GM12878 (cell line): ENCODE measurements around the gene CLMP. TPM values are rescaled to one million over a fixed set of nuclear protein-coding genes. Genes with fewer than 3 reads are reported as not detected.

Experiments
- ATAC-seq: fragments of 200-7000 bp; cut with Tn5 transposase; 3 replicates; pipeline ENCODE4 v1.9.1; 2020; ENCODE audit warnings: mild to moderate bottlenecking, moderate library complexity
- BruUV-seq: library from RNA; stranded (reverse); fragments of 400-500 nt; replicated peaks from 2 replicates; lab custom pipeline; 2021; lab: Mats Ljungman, UMichigan
- CTCF ChIA-PET: fragments of 300-600 bp; sonication (Branson Sonifier 250); formaldehyde crosslinking; extraction: SDS; loops from one replicate; lab custom pipeline; 2021; ENCODE audit warnings: inconsistent platforms; lab: Yijun Ruan, JAX
- POLR2A ChIA-PET: fragments of 350-600 bp; formaldehyde crosslinking; extraction: SDS; loops from one replicate; lab custom pipeline; 2021; ENCODE audit warnings: inconsistent platforms; lab: Charles Lee
- RAD21 ChIA-PET: fragments of 300-600 bp; sonication (Branson Sonifier 250); formaldehyde crosslinking; loops from one replicate; lab custom pipeline; 2023; ENCODE audit warnings: antibody characterized with exemption; ENCODE audit not compliant: unreplicated experiment; lab: Charles Lee
- SMC1A ChIA-PET: fragments of 300-600 bp; sonication (Branson Sonifier 250); formaldehyde crosslinking; loops from one replicate; lab custom pipeline; 2023; ENCODE audit not compliant: unreplicated experiment, uncharacterized antibody; lab: Charles Lee
- DNase-seq: peaks from one replicate; pipeline ENCODE4 v3.0.0-alpha.2; 2011; ENCODE audit warnings: low read depth, low spot score
- FAIRE-seq: peaks from 3 replicates; lab custom pipeline; 2011; peaks lifted over from hg19 to GRCh38; lab: Jason Lieb, UNC
- H2AFZ ChIP-seq: 2 replicates; pipeline ENCODE4 v1.6.0; 2011; ENCODE audit warnings: low read depth, low read length, control low read depth; ENCODE audit not compliant: control insufficient read depth
- H3K27ac ChIP-seq: 2 replicates; pipeline ENCODE4 v1.5.1; 2011; ENCODE audit warnings: control low read depth; ENCODE audit not compliant: control insufficient read depth, insufficient read depth
- H3K27me3 ChIP-seq, 2 experiments: replicated peaks in 1 of 2; 2 replicates each; pipeline versions ENCODE4 v1.6.0 to v1.6.1; 2011; ENCODE audit warnings: low read length in 1 of 2; ENCODE audit not compliant: control insufficient read depth in 2 of 2, insufficient read depth in 2 of 2
- H3K36me3 ChIP-seq, 2 experiments: 2 replicates each; pipeline ENCODE4 v1.5.1; 2011; ENCODE audit warnings: low read length in 1 of 2; ENCODE audit not compliant: control insufficient read depth in 2 of 2, insufficient read depth in 2 of 2
- H3K4me1 ChIP-seq: 2 replicates; pipeline ENCODE4 v1.6.1; 2011; ENCODE audit warnings: mild to moderate bottlenecking, low read length, moderate library complexity, mixed read lengths; ENCODE audit not compliant: control insufficient read depth, insufficient read depth
- H3K4me2 ChIP-seq: 2 replicates; pipeline ENCODE4 v1.6.0; 2011; ENCODE audit warnings: control low read depth; ENCODE audit not compliant: control insufficient read depth, insufficient read depth
- H3K4me3 ChIP-seq: fragments of 200-600 bp; sonication (generic); 2 replicates; pipeline ENCODE4 v1.5.1; 2016
- H3K79me2 ChIP-seq: 2 replicates; pipeline ENCODE4 v1.6.0; 2011; ENCODE audit warnings: low read length; ENCODE audit not compliant: control insufficient read depth, insufficient read depth
- H3K9ac ChIP-seq: 2 replicates; pipeline ENCODE4 v1.8.0; 2011; ENCODE audit warnings: low read length, control low read depth, mixed read lengths; ENCODE audit not compliant: control insufficient read depth, insufficient read depth
- H3K9me3 ChIP-seq: replicated peaks from 3 replicates; pipeline ENCODE4 v1.5.1; 2011; ENCODE audit warnings: mild to moderate bottlenecking, low read length; ENCODE audit not compliant: control insufficient read depth, insufficient read depth
- H4K20me1 ChIP-seq: 2 replicates; pipeline ENCODE4 v1.6.0; 2011; ENCODE audit not compliant: control insufficient read depth, insufficient read depth
- ASH2L ChIP-seq: fragments of 300-600, 200-600 bp; sonication (generic); IDR thresholded peaks from 2 replicates; pipeline ENCODE4 v1.6.1; 2017; ENCODE audit warnings: low read depth, mild to moderate bottlenecking, borderline replicate concordance
- E2F8 ChIP-seq: fragments of 450-650 bp; IDR thresholded peaks from 2 replicates; pipeline ENCODE4 v1.6.1; 2018; ENCODE audit warnings: mild to moderate bottlenecking, low read depth, moderate library complexity; ENCODE audit not compliant: partially characterized antibody
- ETV6 ChIP-seq, 2 experiments: fragments of 450-650 bp in 1 of 2; IDR thresholded peaks in 1 of 2; conservative IDR thresholded peaks in 1 of 2; 2 replicates each; pipeline ENCODE4 v1.6.1; 2014; ENCODE audit warnings: antibody characterized with exemption in 1 of 2, borderline replicate concordance in 1 of 2, low read depth in 1 of 2, mild to moderate bottlenecking in 1 of 2, moderate library complexity in 1 of 2
- GATAD2B ChIP-seq: fragments of 450-650 bp; conservative IDR thresholded peaks from 2 replicates; pipeline ENCODE4 v1.6.1; 2017; ENCODE audit warnings: low read depth, mild to moderate bottlenecking, moderate library complexity
- IKZF2 ChIP-seq, 2 experiments: fragments of 450-650 bp; IDR thresholded peaks; 2 replicates each; pipeline ENCODE4 v1.6.1; 2017; ENCODE audit warnings: mild to moderate bottlenecking in 2 of 2, moderate library complexity in 2 of 2
- JUNB ChIP-seq: IDR thresholded peaks from 2 replicates; pipeline ENCODE4 v1.6.1; 2016; ENCODE audit warnings: antibody characterized with exemption, mild to moderate bottlenecking
- KAT2A ChIP-seq: conservative IDR thresholded peaks from 2 replicates; pipeline ENCODE4 v1.6.1; 2011; ENCODE audit warnings: low read depth, low read length; ENCODE audit not compliant: control insufficient read depth
- MYB ChIP-seq: fragments of 150-350 bp; IDR thresholded peaks from 2 replicates; pipeline ENCODE4 v1.6.1; 2014; ENCODE audit warnings: mild to moderate bottlenecking, low read depth, low read length, borderline replicate concordance
- PKNOX1 ChIP-seq: fragments of 450-650 bp; IDR thresholded peaks from 2 replicates; pipeline ENCODE4 v1.6.1; 2016; ENCODE audit warnings: mild to moderate bottlenecking
- POU2F2 ChIP-seq: IDR thresholded peaks from 3 replicates; pipeline ENCODE4 v1.6.1; 2011; ENCODE audit warnings: low read depth, mild to moderate bottlenecking, low read length, borderline replicate concordance
- RAD21 ChIP-seq: IDR thresholded peaks from 2 replicates; pipeline ENCODE4 v1.6.1; 2011; ENCODE audit warnings: mild to moderate bottlenecking, low read depth, low read length, moderate library complexity; ENCODE audit not compliant: insufficient read depth
- SKIL ChIP-seq: fragments of 450-650 bp; IDR thresholded peaks from 2 replicates; pipeline ENCODE4 v1.6.1; 2017; ENCODE audit warnings: mild to moderate bottlenecking, low read depth, inconsistent platforms; ENCODE audit not compliant: poor library complexity, severe bottlenecking
- TCF12 ChIP-seq: IDR thresholded peaks from 2 replicates; pipeline ENCODE4 v1.6.1; 2011; ENCODE audit warnings: low read depth, mild to moderate bottlenecking, low read length
- YBX1 ChIP-seq: fragments of 450-650 bp; IDR thresholded peaks from 2 replicates; pipeline ENCODE4 v1.6.1; 2016; ENCODE audit warnings: antibody characterized with exemption
- ZNF207 ChIP-seq: fragments of 450-650 bp; IDR thresholded peaks from 2 replicates; pipeline ENCODE4 v1.6.1; 2014; ENCODE audit warnings: antibody characterized with exemption, mild to moderate bottlenecking, borderline replicate concordance
- ZNF24 ChIP-seq: fragments of 450-650 bp; IDR thresholded peaks from 2 replicates; pipeline ENCODE4 v1.6.1; 2017; ENCODE audit warnings: antibody characterized with exemption, mild to moderate bottlenecking
- WGBS: methylation state at CpG from one replicate; pipeline ENCODE4 v1.1.6; 2016; ENCODE audit warnings: low lambda C conversion rate; ENCODE audit not compliant: insufficient replicate concordance, insufficient coverage; ENCODE audit errors: missing lambda C conversion rate; 5-methylcytosine and 5-hydroxymethylcytosine counted together
- in situ Hi-C: fragments of 300-500 bp; cut with MboI; formaldehyde crosslinking; loops from 9 replicates; pipeline ENCODE4 v1.14.3; 2018; ENCODE audit warnings: mixed read lengths
- intact Hi-C: fragments of 100-400 bp; cut with micrococcal nuclease; formaldehyde crosslinking; loops from one replicate; pipeline ENCODE4 v1.14.2; 2022; ENCODE audit not compliant: unreplicated experiment
- polyA plus RNA-seq, 11 experiments: library from polyadenylated mRNA; depleted of rRNA in 4 of 11; unstranded in 6 of 11; stranded (reverse) in 5 of 11; fragments of >200 nt; fragmentation: Nextera tagmentation in 4 of 11; fragmentation: Illumina TruSeq in 1 of 11; extraction: Ambion mirVana in 4 of 11; extraction: Trizol in 1 of 11; gene quantifications; 1 replicate in 1 of 11; 2 replicates in 10 of 11; pipeline versions ENCODE4 v1.2.1 to v1.2.3, GENCODE V29; 2011 to 2016; ENCODE audit warnings: inconsistent platforms in 2 of 11, missing spikeins in 2 of 11, low read depth in 1 of 11
- total RNA-seq, 4 experiments: library from RNA; depleted of rRNA in 3 of 4; stranded (reverse); fragments of >200 nt in 3 of 4; fragmentation: Illumina TruSeq in 1 of 4; extraction: Trizol in 1 of 4; gene quantifications; 2 replicates each; pipeline versions ENCODE4 v1.2.1 to v1.2.3, GENCODE V29; 2013 to 2021

CLMP gene
- total and polyA plus RNA-seq, 10 of the 15 experiments (the other 5 are each of a cell fraction or from before 2014, with no cell fraction given) = 0.01 to 0.71 (median 0.20) TPM; not detected in 4

GRCh38 chr11:123104697-123105096 is 90.4 kb downstream of the CLMP start:
- FAIRE-seq (no peak), DNase-seq (no peak), ATAC-seq (no peak)
- no peak overlapping the region for H3K27ac ChIP-seq
- ChIA-PET POLR2A (interaction anchor here (0.7 kb wide), 1 partner anchor 159 kb away, joined by 5 read pairs; no protein-coding TSS in a partner anchor), SMC1A (interaction anchor here (0.6 to 1.6 kb wide), 2 partner anchors 100 to 581 kb away, joined by 3 read pairs; no protein-coding TSS in a partner anchor), CTCF (interaction anchor here (0.8 to 5.8 kb wide), 4 partner anchors 51 to 324 kb away, joined by 3 to 36 read pairs (median 12); no protein-coding TSS in a partner anchor), RAD21 (interaction anchor here (0.7 to 4.1 kb wide), 2 partner anchors 9 to 142 kb away, joined by 3 to 31 read pairs; no protein-coding TSS in a partner anchor)
- H3K36me3 ChIP-seq = no peaks in the 10 kb centered on the region
- H3K79me2 ChIP-seq = no peaks in the 10 kb centered on the region
- in situ Hi-C loops (no loop called here), intact Hi-C loops (loop anchor here (10.0 kb wide), 1 partner anchor 600 kb away; no protein-coding TSS in a partner anchor)
- H3K27me3 ChIP-seq = peaks cover 0 to 2% of the 10 kb centered on the region in 2 experiments; a peak in 2 of 4 replicates
- H3K9ac ChIP-seq = no peak overlapping the region
- WGBS = 65% methylated on average over 3 of the region's 3 CpGs
- no peaks in the 10 kb centered on the region for H3K4me1 ChIP-seq
- no peak overlapping the region for H3K4me3 ChIP-seq
- no peak overlapping the region for H3K4me2 ChIP-seq
- no peaks in the 10 kb centered on the region for H4K20me1 ChIP-seq
- no peak overlapping the region for H2AFZ ChIP-seq
- no TSS peak for BruUV-seq
- no peaks in the 10 kb centered on the region for H3K9me3 ChIP-seq
- no peak for TF ChIP-seq RAD21
- TF ChIP-seq ZNF24 = no peak
- TF ChIP-seq IKZF2 (IDR thresholded peaks at IDR 0.05) = no peak
- TF ChIP-seq PKNOX1 = no peak
- no peak for TF ChIP-seq SKIL
- TF ChIP-seq KAT2A = no peak
- no peak for TF ChIP-seq E2F8
- no peak for TF ChIP-seq ASH2L
- TF ChIP-seq ETV6 (conservative IDR thresholded peaks at IDR 0.05 in 1 of 2, IDR thresholded peaks at IDR 0.05 in 1 of 2; ENCODE audit: borderline replicate concordance in 1 of 2, low read depth in 1 of 2) = no peak
- no peak for TF ChIP-seq POU2F2
- no peak for TF ChIP-seq YBX1
- TF ChIP-seq JUNB = no peak
- TF ChIP-seq MYB = no peak
- no peak for TF ChIP-seq TCF12
- TF ChIP-seq ZNF207 = no peak
- no peak for TF ChIP-seq GATAD2B
